ENCODE results near the gene GBX2.
A peak's percentile ranks its signal among the peaks of the same experiment; 100 is the strongest.
"Not testable (repeated sequence)": the region's sequence is repeated elsewhere in the genome, so short reads cannot be mapped to it uniquely, and the experiment has no call there.

GBX2 gene

DNA sequence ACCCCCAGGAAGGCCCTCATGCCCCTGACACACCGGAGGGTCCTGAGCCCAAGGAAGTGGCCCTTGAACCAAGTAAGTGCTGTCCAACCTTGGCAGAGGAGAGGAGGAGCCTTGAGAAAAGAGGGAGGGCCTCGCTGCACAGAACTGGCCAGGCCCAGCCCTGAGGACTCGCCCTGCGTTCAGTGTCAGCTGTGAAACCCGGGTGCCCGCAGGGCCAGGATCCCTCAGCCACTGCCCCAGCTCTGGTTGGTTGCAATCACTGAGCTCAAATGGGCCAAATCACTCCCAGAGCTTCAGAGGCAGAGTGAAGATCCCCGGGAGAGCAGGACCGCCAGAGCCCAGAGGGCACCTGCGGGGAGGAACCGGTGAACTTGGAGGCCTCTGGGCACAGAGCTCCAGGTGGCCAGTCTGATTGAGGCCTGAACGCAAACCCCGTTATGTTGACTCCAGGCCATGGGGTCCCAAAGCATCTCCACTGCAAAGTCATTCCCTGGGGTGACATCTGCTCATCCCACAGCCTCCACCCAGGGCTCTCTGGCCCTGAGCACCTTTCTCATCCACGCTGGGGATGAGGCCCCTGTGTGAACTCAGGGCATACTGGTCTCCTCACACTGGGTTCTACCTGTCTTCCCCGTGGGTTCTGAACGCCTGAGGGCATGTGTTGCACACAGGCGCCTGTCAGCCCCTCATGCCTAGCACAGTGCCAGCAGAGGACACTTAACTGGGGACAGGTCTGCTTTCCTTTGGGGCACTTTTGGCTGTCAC lies 11.9 kb downstream of the GBX2 start:
- no peak for DNase-seq (ENCODE audit: low spot score)

DNA sequence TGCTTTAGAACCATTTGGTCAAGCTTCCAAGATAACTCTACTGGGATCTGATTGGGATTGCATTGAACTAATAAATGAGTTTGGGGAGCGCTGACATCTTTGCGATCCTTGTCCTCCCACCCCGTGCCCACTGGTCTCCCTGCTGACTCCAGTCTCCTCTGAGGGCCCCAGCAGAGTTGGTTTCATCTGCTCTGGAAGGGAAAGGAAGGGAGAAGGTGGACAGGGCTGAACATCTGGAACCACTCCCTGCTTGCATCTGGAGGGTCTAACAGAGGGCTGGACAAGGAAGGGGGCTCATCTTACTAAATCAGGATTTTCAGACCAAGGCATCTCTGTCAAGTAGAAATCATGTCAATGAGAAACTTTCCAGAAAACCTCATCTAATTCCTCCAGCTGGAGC lies 12.8 kb downstream of the GBX2 start:
- no peak for DNase-seq (ENCODE audit: low spot score)

- DNase-seq (ENCODE audit: low spot score): no peak
Measured at GRCh38 chr2:236146436-236146835, 21.8 kb downstream of the GBX2 start.

DNA sequence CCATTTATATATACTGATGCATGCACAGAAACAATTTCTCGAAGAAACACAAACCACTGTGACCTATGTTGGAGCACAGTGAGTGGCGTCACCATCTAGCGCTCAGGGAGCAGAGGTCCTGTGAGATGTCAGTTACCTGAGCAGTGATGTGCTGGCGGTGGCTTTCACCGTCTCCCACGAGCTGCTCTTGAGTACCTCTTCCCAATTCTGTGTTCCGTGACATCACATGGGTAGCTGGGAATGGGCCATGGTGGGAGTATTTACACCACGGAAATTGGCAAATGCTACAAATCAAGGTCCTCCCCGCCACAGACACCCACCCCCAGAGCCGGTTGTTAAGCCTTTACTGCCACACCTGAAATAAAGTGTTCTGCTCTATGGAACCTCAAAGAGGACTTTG lies 24.4 kb downstream of the GBX2 start:
- no peak for DNase-seq (ENCODE audit: low spot score)

- DNase-seq (ENCODE audit: low spot score): not testable (repeated sequence)
Measured at GRCh38 chr2:236141616-236142015, 26.6 kb downstream of the GBX2 start.

DNA sequence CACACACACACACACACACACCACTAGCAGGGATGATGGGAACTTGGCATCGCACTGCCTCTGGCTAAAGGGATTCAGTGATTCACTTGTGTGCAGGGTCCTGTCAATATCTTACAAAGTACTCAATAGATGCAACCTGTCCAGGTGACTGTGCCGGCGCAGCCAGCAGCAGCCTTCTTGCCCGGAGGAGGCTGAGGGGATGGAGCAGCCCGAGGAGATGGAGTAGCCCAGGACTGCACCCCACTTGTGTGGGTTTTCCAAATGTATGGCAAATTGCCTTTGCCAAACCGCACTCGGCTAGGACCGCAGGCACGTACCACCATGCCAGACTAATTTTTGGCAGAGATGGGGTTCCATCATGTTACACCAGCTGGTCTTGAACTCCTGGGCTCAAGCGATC lies 31.1 kb downstream of the GBX2 start:
- no peak for DNase-seq (ENCODE audit: low spot score)

DNA sequence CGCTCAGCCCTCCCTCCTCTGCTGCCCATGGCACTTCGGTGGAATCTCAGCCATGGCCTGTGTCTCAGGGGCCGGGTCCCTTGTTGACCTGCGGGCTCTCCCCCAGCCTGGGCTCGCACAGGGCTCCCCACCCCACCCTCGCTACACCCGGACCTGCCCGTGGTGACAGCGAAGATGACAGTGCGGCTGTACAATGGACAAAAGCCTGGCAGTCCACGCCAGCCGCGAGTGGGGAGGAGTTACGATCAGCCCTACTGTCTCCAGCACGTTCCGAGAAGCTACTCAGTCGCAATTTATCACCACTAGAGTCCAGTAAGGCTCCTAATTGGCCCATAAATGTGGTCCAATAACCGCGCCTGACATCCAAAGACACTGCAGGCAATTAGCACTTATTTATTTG lies 31.6 kb downstream of the GBX2 start:
- no peak for DNase-seq (ENCODE audit: low spot score)

DNA sequence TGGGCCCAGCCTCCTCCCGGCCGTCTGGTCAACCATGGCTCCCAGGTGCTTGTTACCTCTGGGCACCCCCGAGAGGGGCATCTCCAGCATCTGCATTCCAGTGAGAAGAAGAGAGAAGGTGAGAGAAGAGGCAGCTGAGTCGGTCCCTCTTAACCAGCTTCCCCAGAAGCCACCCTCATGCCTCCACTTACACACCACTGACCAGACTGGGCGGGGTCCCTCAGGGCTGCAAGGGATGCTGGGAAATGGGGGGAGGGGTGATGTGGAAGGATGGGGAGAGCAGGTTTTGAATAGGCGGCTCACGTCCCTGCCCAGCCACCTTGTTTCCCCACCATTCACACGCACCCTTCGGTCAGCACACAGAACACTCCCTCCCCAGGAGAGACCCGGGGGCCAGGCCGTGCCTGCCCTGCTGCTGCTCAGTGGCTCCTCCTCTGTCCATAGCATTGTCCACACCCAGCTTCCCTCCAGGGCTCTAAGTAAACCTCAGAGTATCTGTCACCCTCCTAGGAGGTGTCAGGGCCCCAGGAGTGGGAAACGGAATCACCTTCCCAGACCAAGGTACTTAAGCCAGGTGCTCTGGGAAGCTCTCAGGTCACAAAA lies 34.7 kb downstream of the GBX2 start:
- DNase-seq (ENCODE audit: low spot score): peak; percentile 48

DNA sequence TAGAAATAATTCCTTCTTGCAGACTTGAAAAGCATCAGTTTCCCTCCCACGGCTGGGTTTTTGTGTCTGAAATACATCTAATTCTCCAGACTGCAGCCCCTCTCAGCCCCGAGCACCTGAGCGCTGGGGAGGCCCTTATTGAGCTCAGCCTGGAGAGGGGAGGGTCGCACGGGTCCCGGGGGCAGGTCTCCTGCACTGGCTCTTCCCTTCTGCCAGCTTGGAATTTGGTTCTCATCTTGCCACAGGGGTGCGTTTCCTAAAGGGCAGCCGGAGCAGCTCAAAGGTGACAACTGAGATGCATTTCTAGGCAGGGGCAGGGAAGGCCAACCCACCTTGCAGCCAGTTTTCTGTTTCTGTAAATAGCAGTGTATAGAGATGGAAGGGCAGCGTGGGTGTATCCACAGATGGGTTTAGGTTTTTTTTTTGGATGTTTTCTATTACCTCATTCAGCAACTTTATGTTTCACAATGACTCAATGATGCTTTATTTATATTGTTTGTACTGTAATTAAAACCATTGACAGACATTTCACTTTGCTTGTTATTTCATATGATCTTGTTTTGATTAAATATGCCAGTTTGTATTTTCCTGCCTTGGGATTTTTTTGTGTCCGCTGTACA lies 37.0 kb downstream of the GBX2 start:
- no peak for DNase-seq (ENCODE audit: low spot score)

DNA sequence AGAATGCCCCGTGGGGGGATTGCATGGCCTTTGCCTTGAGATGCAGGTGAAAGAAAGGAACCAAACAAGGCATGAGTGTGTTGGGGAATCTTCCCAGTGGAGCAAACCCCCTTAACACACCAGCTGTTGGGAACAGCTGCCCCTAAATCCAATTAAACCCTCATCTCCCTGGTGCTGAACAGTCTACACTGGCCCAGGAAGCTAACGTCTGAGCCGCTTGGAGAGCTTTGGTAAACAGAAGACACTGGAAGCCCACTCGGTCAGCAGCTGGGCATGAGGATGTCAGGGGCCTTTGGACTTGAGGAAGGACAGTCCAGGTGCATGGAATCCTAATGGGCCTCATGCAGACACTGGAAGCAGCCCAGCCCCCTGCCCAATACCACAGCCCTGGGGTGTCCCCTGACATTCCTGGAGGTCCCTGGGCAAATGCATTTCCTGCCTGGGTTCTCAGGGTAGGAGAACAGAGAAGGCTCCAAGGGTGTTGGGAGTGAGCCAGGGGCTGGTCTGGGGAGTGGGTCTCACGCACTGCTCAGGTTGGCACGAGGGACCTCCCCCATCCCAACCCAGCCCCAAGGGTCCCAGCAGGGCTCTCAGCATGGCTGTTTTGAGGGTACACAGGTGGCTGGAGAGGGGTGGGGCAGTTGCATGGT lies 37.7 kb downstream of the GBX2 start:
- DNase-seq (ENCODE audit: low spot score): no peak

DNA sequence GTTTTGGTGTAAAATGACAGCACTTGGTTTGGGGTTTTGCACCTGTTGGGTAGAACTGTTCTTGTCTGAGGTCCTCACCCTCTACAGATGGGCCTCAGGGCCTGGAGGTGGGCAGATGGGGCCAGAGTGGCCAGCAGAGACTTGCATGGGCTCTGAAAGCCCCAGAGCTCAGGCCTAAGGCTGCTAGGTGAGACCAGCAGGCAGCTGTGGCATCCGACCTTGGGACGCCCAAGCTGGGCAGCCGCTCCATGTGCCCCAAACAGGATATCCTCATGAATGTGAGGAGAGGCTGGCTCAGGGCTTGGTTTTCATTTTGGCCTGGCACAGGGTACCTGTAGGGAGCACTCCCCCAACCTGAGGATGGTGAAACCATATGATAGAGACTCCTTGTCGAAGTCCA lies 38.3 kb downstream of the GBX2 start:
- no peak for DNase-seq (ENCODE audit: low spot score)

- DNase-seq (ENCODE audit: low spot score): no peak
Measured at GRCh38 chr2:236128321-236128720, 39.9 kb downstream of the GBX2 start.

- no peak for DNase-seq (ENCODE audit: low spot score)
Measured at GRCh38 chr2:236127010-236127409, 41.2 kb downstream of the GBX2 start.

- no peak for DNase-seq (ENCODE audit: low spot score)
Measured at GRCh38 chr2:236125541-236125940, 42.6 kb downstream of the GBX2 start.

DNA sequence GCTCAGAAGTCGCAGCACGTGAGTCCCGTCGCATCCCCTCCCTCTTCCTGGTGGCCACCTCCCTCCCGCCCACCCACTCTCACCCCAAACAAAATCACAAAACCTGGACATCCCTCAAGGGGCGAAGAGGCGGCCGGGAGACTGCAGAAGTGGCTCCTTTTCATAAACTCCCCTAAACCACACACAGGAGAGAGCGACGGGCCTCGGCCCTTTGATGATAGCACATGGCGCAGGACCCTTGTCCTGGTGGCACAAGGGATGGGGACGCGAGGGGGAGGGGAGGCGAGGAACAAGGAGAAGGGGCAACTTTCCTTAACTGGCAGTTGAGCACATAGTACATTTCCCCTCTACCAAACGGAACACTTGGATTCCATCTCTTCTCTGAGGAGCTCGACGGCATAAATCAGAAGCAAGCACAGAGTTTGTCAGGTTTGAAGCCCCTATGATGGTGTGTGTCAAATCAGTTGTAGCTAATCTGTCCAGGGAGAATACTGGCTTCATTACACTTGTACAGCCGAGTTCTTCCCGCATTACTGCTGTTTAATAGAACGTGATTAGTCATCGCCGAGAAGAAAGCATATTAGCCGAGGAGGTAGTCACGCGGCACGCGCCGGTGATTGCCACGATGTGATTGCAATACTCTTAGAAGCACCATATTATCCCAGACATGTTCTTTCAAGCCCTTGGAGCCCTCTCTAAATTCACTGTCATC lies 43.8 kb downstream of the GBX2 start:
- DNase-seq (ENCODE audit: low spot score): no peak

DNA sequence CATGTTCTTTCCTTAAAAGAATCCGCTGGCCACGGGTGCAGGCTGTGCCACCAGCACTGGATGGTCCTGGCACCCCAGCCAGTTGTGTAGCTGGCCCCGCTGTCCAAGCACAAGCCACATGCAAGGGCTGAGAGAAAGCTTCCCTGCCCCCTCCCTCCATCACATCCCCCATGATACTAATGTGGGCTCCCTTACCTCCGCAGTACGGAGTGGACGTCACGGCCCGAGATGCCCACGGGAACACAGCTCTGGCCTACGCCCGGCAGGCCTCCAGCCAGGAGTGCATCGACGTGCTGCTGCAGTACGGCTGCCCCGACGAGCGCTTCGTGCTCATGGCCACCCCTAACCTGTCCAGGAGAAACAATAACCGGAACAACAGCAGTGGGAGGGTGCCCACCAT lies 44.5 kb downstream of the GBX2 start:
- DNase-seq (ENCODE audit: low spot score): no peak

DNA sequence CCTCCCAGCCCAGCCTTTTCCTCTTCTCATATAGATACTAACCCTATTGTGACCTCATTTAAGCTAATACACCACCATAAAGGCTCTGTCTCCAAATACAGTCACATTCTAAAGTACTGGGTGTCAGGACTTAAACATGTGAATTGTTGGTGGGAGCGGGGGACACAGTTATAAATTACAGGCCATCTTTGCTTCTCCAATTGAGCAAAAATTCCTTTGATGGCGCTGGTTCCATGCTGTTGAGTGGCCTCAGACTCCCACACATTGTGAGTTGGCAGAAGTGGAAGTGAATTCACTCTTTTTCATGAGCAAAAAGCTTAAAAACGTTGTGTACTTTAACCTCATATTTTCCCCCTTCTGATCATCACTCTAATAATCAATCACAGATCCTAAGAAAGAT lies 46.0 kb downstream of the GBX2 start:
- no peak for DNase-seq (ENCODE audit: low spot score)

DNA sequence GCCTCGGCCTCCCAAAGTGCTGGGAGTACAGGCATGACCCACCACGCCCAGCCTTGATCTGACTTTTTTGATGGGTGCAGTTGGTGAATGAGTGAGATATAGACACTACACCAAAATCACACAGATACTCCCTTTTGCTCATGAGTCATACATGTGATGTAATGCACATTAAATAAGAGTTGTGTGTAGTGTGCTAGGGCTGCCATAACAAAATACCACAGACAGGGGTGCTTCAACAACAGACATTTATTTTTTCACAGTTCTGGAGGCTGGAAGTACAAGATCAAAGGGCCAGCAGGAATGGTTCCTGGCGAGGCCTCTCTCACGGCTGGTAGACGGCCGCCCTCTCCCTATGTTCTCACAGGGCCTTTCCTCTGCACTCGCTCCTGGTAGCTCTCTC lies 46.6 kb downstream of the GBX2 start:
- DNase-seq (ENCODE audit: low spot score): no peak

GRCh38 chr2:236120829-236121228 lies 47.4 kb downstream of the GBX2 start:
- no peak for DNase-seq (ENCODE audit: low spot score)

DNA sequence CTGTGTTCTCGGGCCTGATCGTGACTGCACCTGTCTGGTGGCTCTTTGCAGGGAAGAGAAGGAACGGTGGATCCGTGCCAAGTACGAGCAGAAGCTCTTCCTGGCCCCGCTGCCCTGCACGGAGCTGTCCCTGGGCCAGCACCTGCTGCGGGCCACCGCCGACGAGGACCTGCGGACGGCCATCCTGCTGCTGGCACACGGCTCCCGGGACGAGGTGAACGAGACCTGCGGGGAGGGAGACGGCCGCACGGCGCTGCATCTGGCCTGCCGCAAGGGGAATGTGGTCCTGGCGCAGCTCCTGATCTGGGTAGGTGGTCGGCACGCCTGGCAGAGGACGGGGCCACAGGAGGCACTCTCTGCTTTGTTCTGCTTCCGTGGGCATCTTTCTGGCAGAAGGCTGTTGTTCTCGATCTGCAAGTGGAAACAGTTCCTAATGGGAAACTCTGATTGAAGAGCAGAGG lies 48.0 kb downstream of the GBX2 start:
- no peak for DNase-seq (ENCODE audit: low spot score)

GRCh38 chr2:236119476-236119875 lies 48.7 kb downstream of the GBX2 start:
- DNase-seq (ENCODE audit: low spot score): no peak

GRCh38 chr2:236119003-236119402 lies 49.2 kb downstream of the GBX2 start:
- DNase-seq (ENCODE audit: low spot score): no peak

All from iPS-NIHi11 (cell line).